GM12872 (cell line): ENCODE results near the gene PFKFB1.

Experiments used
- TF ChIP-seq, protein P1 (sequence below): IDR thresholded peaks from 3 replicates; pipeline ENCODE4 v1.5.1; 2011; ENCODE audit warnings: low read depth, mild to moderate bottlenecking, low read length, moderate library complexity; ENCODE audit not compliant: insufficient read depth

PFKFB1 gene

DNA sequence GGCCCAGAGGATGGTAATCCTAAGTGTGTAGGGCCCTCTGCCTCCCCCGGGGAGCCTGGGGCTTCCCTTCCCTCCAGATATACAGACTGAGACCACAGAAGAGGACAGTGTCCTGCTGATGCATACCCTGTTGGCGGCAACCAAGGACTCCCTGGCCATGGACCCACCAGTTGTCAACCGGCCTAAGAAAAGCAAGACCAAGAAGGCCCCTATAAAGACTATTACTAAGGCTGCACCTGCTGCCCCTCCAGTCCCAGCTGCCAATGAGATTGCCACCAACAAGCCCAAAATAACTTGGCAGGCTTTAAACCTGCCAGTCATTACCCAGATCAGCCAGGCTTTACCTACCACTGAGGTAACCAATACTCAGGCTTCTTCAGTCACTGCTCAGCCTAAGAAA, 71.4 kb downstream of the PFKFB1 start:
- TF ChIP-seq, protein P1, sequence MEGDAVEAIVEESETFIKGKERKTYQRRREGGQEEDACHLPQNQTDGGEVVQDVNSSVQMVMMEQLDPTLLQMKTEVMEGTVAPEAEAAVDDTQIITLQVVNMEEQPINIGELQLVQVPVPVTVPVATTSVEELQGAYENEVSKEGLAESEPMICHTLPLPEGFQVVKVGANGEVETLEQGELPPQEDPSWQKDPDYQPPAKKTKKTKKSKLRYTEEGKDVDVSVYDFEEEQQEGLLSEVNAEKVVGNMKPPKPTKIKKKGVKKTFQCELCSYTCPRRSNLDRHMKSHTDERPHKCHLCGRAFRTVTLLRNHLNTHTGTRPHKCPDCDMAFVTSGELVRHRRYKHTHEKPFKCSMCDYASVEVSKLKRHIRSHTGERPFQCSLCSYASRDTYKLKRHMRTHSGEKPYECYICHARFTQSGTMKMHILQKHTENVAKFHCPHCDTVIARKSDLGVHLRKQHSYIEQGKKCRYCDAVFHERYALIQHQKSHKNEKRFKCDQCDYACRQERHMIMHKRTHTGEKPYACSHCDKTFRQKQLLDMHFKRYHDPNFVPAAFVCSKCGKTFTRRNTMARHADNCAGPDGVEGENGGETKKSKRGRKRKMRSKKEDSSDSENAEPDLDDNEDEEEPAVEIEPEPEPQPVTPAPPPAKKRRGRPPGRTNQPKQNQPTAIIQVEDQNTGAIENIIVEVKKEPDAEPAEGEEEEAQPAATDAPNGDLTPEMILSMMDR, result no peak

DNA sequence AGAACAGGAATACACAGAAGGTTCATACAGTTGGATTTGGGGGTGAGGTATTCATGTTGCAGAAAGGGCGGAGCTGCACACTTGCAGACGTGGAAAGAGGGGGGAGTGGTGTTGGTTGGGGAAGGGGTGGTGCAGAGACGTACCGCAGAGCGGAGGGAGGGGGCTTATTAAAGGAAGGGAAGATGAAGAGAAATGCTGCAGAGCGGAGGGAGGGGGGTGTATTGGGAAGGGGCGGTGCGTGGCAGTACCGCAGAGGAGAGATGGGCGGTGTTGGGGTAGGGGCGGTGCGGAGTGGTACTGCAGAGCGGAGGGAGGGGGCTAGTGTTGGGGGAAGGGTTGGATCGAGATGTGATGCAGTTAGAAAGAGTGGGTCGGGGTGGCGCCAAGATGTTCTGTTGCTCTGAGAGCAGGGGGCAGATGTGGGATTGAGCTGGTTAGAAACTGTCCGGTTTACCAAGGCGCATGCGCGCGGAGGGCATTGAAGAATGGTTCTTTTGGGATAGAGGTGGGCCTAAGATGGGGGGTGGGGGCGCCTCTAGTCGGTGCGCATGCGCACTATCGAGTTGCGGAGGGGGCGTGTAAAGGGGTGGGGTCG, 72.5 kb downstream of the PFKFB1 start:
- TF ChIP-seq, protein P1, result no peak

DNA sequence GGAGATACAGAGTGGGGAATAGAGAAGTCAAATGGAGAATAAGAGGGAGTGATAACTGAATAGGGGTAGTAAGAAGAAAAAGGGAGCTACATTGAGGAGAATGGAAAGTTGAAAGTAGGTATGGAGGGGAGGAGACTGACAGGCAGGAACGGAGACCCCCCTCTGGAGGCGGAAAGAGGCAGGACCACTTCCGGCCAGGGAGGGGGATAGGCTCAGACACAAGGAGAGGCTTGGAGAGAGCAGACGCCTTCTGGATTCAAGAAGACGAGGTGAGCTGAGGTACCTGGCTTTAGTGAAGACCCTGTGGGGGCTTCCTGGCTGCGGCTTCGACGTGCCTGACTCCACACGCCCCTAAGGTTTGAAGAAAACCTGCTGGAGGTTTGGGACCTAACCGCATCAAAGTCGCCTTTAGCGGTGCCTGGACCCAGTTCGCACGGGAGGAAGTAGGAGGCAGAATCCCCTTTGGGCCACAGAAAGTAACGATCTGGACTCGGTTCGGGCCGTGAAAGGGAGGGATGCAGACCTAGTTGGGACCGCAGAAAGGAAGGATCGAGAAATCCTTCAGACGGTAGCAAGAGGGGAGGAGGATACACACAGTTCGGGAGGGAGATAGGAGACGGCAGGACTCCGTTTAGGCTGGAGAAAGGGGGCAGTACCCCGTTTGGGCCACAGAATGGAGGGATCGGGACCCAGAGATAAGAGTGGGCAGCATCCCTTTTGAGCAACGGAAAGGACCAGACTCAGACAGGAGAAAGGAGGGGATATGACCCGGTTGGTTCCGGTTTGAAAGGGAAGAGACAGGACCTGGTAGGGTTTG, 73.2 kb downstream of the PFKFB1 start, which contains the start of gene TRO:
TSS of gene TRO (plus strand) at position 215 of the 817 bp plus-strand sequence. CDS start 1,423 bp downstream, outside the sequence.
- TF ChIP-seq, protein P1, result 0 out of 3 replicates have a peak, but pooled peaks have one; percentile 12

DNA sequence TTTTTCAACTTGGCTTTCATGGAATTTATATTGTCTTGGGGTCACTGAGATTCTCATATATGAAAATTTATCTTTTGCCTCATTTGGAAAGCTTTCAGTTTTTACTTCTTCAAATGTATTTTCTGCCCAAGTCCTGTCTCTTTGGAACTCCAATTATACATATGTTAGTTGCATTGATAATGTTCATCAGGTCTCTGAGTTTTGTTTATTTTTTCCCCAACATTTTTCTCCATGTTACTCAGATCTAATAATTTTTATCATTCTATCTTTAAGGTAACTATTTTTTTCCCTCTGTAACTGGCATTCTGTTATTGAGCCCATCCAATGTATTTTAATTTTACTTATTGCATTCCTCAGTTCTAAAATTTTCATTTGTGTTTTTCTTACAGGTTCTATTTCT, 84.0 kb downstream of the PFKFB1 start:
- TF ChIP-seq, protein P1, result no peak

DNA sequence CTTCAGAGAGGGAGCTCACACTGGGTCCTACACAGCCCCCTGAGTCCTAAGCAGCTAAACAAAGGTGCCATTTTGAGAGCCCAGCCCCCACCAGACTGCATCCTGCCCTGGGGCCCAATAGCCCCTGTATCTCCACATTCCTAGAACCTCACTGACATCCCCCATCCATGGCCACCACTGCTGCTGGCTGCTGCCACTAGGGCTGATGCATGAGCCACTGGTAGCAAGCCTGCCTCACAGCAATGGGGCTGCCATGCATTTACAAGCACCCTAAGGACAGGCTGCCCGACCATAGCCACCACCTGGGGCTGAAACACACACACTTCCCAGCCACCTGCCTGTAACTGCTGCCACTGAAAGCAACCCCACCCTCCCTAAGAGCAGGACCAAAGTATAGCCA, 99.8 kb downstream of the PFKFB1 start:
- TF ChIP-seq, protein P1, result no peak

DNA sequence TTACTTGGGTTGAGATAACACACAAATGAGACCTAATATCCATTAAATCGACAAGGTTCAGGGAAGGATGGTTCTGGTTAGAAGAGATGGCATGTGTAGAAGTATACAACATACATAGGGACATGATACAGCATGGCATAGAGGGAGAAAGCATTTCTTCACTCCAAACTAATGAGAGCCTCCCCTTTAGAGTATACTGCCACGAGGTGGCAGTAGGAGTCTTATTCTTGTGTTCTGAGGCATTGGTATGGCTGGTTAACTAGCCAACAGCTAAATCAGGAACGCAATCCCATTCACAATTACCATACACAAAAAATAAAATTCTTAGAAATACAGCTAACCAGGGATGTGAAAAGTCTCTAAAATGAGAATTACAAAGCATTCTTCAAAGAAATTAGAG, 102.4 kb downstream of the PFKFB1 start:
- TF ChIP-seq, protein P1, result peak; percentile 50

DNA sequence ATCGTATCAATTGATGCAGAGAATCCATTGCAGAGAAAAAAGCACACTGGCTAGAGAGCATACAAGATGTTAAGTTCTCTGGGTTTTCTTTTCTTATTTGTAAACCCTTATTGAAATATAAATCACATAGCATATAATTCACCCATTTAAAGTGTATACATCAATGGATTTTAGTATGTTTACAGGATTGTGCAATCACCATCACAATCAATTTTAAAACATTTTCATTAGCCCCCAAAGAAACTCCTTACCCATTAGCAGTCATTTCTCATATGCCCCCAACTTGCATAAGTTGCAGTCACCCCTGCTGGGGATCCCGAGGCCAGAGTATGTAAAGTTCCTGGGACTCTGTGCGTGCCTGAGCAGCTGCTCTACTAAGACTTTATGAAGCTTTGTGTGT, 108.2 kb downstream of the PFKFB1 start:
- TF ChIP-seq, protein P1, result no peak
